ENCODE data around the gene STX12. TPM values are rescaled to one million over a fixed set of nuclear protein-coding genes. Genes with fewer than 3 reads are reported as not detected.
A peak's percentile ranks its signal among the peaks of the same experiment; 100 is the strongest.
"Not testable (repeated sequence)": the region's sequence is repeated elsewhere in the genome, so short reads cannot be mapped to it uniquely, and the experiment has no call there.

STX12 gene
- total RNA-seq, 6 experiments from 2014 or later = 15.2 to 32.7 (median 19.5) TPM

- DNase-seq (no peak), ATAC-seq (peak in 2 of 4 donors; percentile 33 to 48)
- H3K9me3 ChIP-seq = no peaks in the 10 kb centered on the region
- TF ChIP-seq CTCF (IDR thresholded peaks at IDR 0.05) (no peak), POLR2A (IDR thresholded peaks at IDR 0.05) (no peak)
- H3K27ac ChIP-seq = no peak overlapping the region
- H3K4me3 ChIP-seq = no peak overlapping the region
- intact Hi-C loops (cut with DNase I) = no loop called here
- peaks cover 0 to 8% (median 0%) of the 10 kb centered on the region in 4 donors for H3K36me3 ChIP-seq
- H3K4me1 ChIP-seq = peaks cover 0 to 5% (median 4%) of the 10 kb centered on the region in 4 donors
- H3K27me3 ChIP-seq = no peaks in the 10 kb centered on the region
Observed at GRCh38 chr1:27785781-27786455, 12.9 kb downstream of the STX12 start.

DNA sequence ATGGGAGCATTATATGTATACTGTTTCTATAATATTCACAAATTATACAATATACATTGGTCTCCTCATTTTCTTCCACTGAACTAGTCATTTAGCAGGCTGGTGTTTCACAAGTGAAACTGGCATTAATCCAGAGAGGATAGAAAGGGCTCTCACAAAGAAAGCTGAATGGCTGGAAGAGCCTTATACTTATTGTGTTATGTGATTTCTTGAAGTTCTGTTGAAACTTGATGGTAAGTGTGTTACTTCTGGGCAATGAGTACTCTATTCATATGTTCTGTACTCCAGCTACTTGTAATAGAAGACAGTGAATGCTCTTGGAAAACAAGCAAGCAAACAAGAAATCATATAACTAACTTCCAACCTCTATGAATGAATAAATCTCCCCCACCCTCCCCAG is 14.9 kb downstream of the STX12 start:
- no peak for ATAC-seq
- H3K4me3 ChIP-seq = no peak overlapping the region

GRCh38 chr1:27789540-27790041 is 16.6 kb downstream of the STX12 start:
- WGBS (ENCODE audit: insufficient coverage, low coverage, low lambda C conversion rate, missing lambda C conversion rate) = 49% methylated on average over 4 of the region's 4 CpGs
- peak; percentile 73 to 93 (median 87) for ATAC-seq
- Histone ChIP-seq H3K9me3 (no peaks in the 10 kb centered on the region), H3K27me3 (no peaks in the 10 kb centered on the region), H3K4me1 (peaks cover 0 to 5% (median 2%) of the 10 kb centered on the region in 4 donors), H3K27ac (peak overlapping the region in 1 of 3 donors; percentile 14), H3K4me3 (no peak overlapping the region), H3K36me3 (peaks cover 0 to 32% (median 5%) of the 10 kb centered on the region in 4 donors)
- DNase-seq = no peak
- TF ChIP-seq CTCF (IDR thresholded peaks at IDR 0.05) = no peak
- intact Hi-C loops (cut with DNase I) = no loop called here

More for the DNA sequence above, 14.9 kb downstream of the STX12 start:
- Histone ChIP-seq H3K27me3 (no peaks in the 10 kb centered on the region), H3K36me3 (peaks cover 0 to 15% (median 1%) of the 10 kb centered on the region in 4 donors), H3K27ac (no peak overlapping the region), H3K4me1 (peaks cover 0 to 5% (median 4%) of the 10 kb centered on the region in 4 donors), H3K9me3 (no peaks in the 10 kb centered on the region)
- no peak for DNase-seq
- TF ChIP-seq CTCF (IDR thresholded peaks at IDR 0.05) (no peak), POLR2A (IDR thresholded peaks at IDR 0.05) (no peak)
- intact Hi-C loops (cut with DNase I) = no loop called here

GRCh38 chr1:27790270-27790669 is 17.3 kb downstream of the STX12 start:
- Histone ChIP-seq H3K27ac (peak overlapping the region in 1 of 3 donors; percentile 14), H3K36me3 (peaks cover 0 to 38% (median 8%) of the 10 kb centered on the region in 4 donors)
- H3K9me3 ChIP-seq; H3K4me1 ChIP-seq; H3K4me3 ChIP-seq; H3K27me3 ChIP-seq; intact Hi-C loops (cut with DNase I); ATAC-seq; DNase-seq: not testable (repeated sequence)
- WGBS (ENCODE audit: insufficient coverage, low coverage, low lambda C conversion rate, missing lambda C conversion rate) = 90% methylated on average over 3 of the region's 3 CpGs

DNA sequence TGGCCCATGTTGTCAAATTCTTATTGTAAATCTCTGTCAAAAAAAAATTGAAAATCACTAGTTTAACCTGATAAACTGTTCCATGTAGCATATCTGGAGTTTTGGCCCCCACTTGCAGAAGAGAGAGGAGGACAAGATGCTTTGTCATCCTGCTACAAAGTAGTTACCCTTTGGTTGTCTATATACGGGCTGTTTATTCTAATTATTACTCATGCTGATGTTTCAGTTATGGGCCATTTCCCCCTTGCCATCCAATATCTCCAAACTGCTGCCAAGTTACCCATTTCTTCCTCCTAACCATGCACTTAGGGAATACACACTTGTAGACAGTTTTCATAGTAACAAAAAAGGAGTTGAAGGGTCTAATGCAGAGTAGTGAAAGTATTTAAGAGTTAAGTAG is 22.6 kb downstream of the STX12 start:
- H3K9me3 ChIP-seq = no peaks in the 10 kb centered on the region
- no peak overlapping the region for H3K4me3 ChIP-seq
- ATAC-seq (no peak), DNase-seq (no peak)
- intact Hi-C loops (cut with DNase I) = no loop called here
- no peak overlapping the region for H3K27ac ChIP-seq
- no peaks in the 10 kb centered on the region for H3K27me3 ChIP-seq
- WGBS (ENCODE audit: insufficient coverage, low coverage, low lambda C conversion rate, missing lambda C conversion rate) = 75% methylated on average over 1 of the region's 1 CpG
- peaks cover 0 to 35% (median 8%) of the 10 kb centered on the region in 4 donors for H3K36me3 ChIP-seq
- TF ChIP-seq POLR2A (IDR thresholded peaks at IDR 0.05) (no peak), CTCF (IDR thresholded peaks at IDR 0.05) (no peak)
- H3K4me1 ChIP-seq = no peaks in the 10 kb centered on the region
